Measurements from ENCODE around the gene ADAMTS17. TPM values are rescaled to one million over a fixed set of nuclear protein-coding genes. Genes with fewer than 3 reads are reported as not detected.

The ADAMTS17 gene
- polyA plus RNA-seq, 1 donor = 4.0 TPM

DNA sequence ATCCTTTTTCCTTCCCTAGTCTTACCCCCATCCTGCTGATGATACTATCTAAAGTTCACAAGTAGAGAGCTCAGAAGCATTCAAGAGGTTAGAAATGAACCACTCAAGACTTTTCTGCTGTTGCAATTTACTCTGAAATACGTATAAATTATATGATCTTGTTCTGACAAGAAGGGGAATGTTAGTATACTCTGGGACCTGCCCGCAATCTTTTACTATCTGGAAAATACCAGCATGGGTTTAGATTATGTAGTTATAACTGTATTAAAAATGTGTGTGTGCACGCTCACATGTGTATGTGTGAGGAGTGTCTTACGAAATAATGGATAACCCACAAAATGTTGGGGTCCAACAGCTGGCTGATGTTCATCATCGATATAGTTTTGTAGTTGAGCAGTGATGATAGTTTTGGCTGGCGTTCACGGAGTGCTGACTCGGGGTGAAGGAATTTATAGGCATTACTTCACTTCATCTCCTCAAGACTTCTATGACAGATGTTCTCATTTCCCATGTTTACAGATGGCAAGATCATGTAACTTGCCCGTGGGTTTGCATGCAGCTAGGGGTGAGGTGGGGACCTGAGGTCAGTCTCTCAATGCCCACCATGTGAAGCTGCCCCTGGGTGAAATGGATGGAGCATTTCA, 311.1 kb downstream of the ADAMTS17 start:
- DNase-seq (ENCODE audit: low read depth) = no peak

DNA sequence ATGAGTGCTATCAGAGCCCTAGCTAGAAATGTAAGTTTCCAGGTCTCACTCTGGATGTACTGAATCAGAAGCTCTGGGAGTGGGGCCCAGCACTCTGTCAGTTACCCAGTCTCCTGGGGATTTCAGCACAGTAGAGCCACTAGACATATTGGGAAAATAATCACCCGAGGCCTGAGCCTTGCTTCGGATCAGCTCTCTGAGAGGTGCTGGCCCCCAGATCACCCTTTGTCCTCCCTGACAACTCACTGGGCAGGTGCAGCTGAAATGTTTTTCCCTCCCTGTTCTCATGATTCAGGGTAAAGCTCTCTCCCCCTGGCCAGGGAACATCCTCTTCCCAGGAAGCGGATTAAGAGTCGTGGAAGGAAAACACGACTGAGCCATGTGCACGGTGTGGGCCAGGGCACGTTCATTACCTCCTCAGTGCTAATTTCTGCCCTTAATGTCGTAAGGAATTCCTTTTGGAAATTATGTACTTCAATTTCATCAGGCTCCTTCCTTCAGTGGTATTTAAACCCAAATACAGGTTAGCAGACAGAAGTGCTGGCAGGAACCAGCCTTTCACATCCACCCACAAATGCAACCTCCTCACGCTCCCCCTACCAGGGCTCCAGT, 311.8 kb downstream of the ADAMTS17 start:
- DNase-seq (ENCODE audit: low read depth) = no peak

DNA sequence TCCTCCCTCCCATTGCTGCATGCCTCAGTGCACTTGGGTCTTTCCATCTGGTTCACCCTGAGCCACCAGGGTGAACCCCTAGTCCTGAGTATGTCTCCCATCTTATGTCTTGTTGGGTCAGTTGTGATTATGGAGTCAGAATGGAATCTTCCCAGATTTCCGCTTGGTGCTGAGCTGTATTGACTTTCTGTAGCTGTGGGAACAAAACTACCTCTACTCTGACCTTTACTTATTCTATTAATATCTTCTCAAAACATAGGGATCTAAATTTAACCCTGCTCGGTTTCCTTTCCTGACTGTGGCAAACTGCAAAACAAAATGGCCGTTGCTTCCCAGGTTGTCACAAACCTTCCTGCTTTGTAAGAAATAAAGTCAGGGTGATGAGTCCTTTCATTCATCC, 312.7 kb downstream of the ADAMTS17 start:
- DNase-seq (ENCODE audit: low read depth) = no peak

DNA sequence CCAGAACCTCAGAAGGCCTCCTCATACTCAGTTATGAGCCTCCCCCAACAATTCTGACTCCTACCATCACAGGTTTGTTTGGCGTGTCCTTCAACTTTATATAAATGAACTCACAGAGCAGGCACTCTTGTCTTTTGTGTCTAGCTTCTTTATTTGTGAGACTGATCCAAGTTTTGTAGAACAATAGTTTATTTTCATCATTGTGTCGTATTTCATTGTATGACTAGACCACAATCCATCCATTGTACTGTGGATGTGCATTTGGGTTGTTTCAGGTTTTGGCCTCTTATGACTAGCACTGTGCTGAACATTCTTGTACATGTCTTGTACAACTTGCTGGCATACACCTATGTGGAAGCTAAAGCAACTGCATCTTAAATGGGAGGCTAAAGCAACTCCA, 315.7 kb downstream of the ADAMTS17 start:
- no peak for DNase-seq (ENCODE audit: low read depth)

DNA sequence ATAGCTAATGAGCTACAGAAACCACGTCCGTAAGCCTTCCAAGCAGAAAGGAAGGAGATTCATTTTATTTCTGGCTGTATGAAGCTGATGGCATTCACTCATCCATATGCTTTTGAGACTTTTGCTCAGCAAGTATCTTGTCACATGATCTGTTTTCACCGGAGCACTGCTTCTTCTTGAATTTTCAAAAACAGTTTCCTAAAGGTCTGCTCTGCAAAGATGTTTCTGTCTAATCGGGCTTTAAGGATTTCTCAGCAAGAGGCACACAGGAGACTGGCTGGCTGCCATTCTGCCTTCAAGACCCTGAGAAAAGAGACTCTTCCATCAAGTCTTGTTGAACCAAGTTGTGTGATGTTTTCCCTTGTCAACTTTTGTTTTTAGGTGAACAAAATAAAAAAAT, 319.0 kb downstream of the ADAMTS17 start:
- DNase-seq (ENCODE audit: low read depth) = no peak

DNA sequence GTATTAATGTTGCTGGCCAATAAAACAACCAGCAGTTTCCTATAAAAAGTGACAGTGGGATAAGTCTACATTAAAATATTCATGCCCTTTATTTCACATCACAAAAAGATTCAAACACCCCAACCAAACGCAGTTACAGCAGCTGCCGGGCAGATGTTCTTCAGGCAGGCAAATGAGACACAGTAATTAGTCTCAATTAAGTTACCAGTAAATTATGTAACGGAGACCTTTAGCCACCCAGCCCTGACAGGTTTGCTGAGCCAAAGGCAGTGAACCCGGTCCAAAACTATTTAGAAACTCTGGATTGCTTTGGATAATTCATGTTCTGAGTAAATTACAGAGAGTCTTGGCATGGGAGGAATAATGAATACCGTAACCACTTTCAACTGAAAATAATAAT, 319.4 kb downstream of the ADAMTS17 start:
- DNase-seq (ENCODE audit: low read depth) = no peak

DNA sequence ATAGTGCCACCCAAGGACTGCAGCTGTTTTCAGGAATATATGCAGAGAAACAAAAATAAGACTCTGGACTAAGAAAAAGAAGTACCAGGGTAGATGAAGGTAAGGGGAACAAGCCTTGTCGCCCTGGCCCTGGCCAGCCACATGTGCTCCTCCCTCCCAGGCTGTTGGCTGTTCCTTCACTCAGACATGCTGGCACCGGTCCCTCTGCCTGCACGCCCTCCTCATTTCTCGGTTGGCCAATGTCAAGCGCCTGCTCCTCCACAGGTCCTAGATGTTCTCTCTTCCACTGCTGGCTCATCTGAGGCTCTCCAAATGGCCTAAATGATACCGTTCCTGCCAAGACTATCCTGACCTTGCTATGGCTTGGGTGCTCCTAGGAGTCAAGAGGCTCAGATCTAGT, 320.1 kb downstream of the ADAMTS17 start:
- no peak for DNase-seq (ENCODE audit: low read depth)

DNA sequence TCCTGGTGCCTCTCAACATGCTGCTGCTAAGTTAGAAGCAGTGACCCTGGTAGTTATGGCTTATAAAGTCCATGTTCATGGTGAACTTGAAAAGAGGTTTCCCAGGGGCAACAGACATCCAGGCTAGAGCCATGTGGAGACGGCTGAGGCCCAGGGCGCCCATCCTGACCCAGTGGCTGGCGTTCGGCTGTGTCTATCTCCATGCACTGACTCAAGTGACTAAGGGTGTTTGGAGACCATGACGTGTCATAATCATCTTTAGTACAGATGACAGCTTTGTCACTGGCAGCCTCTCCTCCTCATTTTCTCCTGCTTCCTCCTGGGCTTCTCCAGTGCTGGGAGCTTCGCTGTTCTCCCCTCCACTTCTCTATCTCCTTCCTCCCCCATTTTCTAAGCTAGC, 321.2 kb downstream of the ADAMTS17 start:
- DNase-seq (ENCODE audit: low read depth) = no peak

DNA sequence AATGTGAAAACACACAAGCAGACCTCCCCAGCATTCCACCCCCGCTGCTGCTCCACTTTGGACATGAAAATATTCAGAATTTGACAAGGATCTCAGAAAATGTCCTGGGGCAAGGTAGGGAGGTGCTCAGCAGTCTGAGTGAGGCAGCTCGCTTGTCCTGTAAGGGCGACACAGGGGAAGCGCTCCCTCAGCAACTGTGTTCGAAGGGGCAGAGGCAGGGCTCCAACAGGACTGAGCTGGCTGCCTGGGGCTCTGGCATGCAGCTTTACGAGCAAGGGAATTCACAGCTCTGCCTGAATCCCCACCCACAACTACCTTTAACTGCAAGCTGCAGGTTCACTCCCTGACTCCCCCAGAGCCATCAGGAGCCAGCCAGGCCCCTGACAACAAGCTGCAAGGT, 321.6 kb downstream of the ADAMTS17 start:
- DNase-seq (ENCODE audit: low read depth) = no peak

DNA sequence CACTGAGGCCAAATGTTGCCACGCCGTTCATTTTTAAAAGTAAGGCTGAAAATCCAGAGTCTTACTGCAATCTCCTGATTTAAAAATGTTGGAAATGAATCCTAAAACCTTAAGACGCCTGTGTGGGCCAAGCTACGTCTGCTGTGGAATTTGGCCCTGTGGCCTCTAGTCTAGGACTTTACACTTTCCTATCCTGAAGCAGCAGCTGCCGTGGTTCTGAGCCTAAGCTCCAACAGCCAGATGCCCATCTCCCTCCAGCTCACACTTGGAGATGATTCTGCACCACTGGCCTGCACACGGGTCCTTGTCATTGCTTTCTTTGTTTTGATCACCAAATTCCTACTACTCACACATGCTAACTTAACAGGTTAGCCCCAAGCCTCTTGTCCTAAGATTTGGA, 322.2 kb downstream of the ADAMTS17 start:
- no peak for DNase-seq (ENCODE audit: low read depth)

DNA sequence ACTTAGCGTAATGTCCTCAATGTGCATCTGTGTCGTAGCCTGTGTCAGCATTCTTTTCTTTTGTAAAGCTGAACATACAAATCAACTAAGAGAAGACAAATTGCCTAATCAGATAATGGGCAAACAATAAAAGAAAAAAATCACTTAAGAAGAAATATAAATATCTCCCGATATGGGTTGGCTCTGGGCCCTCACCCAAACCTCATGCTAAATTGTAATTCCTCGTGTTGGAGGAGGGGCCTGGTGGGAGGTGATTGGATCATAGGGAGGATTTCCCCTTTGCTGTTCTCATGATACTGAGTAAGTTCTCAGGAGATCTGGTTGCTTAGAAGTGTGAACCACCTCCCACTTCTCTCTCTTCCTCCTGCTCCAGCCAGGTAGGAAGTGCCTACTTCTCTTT, 323.6 kb downstream of the ADAMTS17 start:
- no peak for DNase-seq (ENCODE audit: low read depth)

DNA sequence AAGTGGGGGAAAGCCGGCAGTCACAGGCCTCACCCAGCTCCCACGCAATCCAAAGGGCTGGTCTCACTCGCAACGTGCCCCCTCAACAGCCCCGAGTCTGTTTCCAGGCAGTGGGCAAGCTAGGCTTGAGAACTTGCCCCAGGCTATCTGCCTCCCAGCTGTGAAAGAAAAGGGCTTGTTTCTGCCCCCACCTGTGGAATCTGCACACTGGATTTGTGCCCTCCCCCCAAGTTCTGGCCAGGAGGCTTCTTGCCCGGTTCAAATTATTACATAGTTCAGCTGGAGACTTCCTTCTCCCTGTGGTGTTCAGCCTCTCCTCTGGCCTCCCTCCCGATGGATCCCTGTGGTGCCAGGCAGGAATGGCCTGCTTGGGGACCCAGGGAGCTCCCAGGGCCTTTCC, 324.6 kb downstream of the ADAMTS17 start:
- DNase-seq (ENCODE audit: low read depth) = no peak

DNA sequence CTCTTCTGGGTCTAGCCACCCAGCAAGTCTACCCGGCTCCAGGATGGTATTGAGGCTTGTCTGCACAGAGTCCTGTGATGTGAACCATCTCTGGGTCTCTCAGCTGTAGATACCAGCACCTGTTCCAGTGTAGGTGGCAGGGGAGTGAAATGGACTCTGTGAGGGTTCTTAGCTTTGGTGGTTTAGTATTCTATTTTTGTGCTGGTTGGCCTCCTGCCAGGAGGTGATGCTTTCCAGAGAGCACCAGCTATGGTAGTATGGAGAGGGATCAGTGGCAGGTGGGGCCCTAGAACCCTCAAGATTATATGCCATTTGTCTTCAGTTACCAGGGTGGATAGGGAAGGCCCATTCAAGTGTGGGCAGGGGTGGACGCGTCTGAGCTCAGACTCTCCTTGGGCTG, 325.1 kb downstream of the ADAMTS17 start:
- no peak for DNase-seq (ENCODE audit: low read depth)

DNA sequence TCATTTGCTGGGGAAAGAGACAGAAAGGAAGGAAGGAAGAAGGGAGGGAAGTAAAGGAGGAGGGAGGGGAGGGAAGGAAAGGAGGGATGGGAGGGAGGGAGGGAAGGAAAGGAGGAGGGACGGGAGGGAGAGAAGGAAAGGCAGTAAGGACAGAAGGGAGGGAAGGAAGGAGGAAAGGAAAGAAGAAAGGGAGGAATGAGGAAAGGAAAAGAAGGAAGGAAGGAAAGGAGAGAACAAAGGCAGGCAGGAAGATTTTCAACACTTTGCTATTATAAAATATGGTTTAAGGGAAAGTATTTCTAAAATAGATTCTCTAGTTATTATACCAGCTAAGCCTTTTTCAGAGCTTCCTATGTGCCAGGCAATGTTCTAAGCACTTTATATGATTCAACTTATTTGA, 330.5 kb downstream of the ADAMTS17 start:
- no peak for DNase-seq (ENCODE audit: low read depth)

DNA sequence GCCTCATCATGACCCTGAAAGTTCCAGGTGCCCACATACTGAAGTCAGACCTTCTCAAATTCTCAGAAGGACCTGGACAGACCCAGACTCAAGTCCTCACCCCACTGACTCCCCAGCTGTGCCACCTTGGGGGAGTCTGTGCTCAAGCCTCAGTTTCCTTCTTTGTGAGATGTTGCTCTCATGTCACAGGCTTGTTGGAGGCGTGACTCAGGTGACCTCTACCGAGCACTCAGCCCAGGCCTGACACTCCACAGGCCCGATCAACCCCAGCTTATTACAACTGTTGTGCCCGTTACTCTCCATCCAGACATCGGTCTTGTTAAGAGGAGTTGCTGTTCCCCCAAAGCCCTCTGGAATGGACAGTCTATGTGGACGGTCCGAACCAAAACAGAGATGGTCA, 332.4 kb downstream of the ADAMTS17 start:
- no peak for DNase-seq (ENCODE audit: low read depth)

DNA sequence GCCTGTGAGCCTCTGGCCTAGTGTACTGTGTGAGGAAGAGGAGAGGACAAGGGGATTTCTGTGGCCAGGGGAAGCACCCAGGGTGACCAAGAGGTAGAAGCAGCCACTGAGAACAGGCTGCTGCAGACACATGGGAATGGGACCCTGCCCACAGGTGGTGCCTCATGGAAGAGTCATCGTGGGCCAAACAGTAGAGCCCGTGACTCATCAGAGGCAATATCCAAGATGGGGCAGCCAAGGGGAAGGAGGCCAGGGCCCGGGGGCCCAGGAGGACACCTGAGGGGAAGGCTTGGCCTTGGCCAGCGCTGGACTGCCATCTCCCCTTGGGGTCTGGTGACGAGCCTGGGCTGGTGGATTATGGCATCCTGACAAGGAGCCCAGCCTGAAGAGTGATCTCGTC, 333.5 kb downstream of the ADAMTS17 start:
- no peak for DNase-seq (ENCODE audit: low read depth)

DNA sequence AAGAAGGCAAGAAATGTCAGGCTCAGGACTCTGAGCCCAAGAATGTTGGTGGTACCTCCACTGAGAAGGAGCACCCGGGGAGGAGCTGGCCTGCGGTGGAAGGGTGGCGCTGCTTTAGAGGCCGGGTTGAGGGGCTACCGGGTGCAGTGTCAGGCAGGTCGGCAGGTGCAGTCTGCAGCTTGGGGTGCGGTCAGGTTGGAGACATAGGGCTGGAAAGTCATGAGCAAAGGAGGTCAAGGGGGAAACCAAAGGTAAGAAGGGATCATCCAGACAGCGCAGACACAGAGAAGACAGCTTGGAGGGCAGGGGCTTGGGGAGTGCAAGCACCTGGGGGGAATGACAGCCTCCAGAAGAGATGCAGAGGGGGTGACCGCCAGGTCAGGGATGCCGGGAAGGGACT, 334.2 kb downstream of the ADAMTS17 start:
- DNase-seq (ENCODE audit: low read depth) = no peak

DNA sequence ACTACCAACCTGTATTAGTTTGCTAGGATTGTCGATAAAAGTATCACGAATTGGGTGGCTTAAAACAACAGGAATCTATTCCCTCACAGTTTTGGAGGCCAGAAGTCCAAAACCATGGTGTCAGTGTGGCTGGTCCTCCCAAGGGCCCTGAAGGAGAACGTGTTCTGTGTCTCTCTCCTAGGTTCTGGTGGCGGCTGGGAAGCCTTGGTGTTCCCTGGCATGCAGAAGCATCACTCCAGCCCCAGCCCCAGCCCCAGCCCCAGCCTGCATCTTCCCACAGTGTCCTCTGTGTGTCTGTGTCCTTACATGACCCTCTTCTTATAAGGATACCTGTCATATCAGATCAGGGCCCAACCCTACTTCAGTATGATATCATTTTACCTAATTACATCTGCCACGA, 336.1 kb downstream of the ADAMTS17 start:
- DNase-seq (ENCODE audit: low read depth) = no peak

DNA sequence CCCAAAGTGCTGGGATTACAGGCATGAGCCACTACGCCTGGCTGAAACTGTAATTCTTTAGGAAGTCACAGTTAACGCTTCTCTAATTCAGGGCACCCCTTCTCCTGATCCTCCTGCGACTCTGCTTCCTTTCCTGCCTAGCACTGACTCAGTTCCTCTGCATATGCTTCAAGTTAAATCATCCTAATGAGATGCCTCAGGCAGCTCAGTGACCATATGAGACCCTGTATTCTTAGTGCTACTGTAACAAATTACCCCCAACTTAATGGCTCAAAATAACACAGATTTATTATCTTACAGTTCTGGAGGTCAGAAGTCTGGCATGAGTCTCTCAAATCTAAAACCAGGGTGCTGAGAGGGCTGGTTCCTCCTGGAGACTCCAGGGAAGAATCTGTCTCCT, 336.8 kb downstream of the ADAMTS17 start:
- no peak for DNase-seq (ENCODE audit: low read depth)

DNA sequence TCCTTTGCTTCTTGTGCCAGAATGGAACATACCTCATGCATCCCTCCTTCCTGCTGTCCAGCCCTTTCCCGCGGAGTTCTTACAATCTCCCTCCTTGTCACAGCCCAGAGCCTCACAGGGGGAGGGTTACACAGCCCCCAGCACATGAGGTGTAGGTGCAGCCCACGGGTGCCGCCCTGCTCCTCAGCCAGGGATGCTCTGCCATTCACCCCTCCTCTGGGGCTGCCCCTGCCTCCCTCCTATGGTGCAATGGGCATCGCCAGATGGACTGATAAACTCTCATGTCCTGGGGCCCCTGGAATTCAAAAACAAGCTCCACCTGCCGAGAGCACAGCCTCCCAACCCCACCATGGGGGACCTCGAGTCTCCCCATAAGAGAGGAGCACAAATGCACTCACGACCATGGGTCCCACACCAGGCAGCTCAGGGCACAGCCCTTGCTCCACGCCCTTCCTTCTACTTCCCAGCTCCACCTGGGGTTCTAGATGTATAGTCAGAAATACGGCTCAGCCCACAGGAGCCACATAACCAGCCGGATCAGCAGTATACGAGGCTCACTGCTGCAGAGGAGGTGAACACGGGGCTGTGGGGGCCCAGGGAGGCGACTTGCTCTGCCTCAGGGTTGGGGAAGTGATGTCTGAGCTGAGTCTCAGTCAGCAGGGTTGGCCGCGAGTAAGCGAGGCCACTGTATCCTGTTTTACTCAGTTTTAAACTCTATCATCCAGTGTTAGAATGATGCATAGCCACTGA, 338.8 kb downstream of the ADAMTS17 start:
- no peak for DNase-seq (ENCODE audit: low read depth)

DNA sequence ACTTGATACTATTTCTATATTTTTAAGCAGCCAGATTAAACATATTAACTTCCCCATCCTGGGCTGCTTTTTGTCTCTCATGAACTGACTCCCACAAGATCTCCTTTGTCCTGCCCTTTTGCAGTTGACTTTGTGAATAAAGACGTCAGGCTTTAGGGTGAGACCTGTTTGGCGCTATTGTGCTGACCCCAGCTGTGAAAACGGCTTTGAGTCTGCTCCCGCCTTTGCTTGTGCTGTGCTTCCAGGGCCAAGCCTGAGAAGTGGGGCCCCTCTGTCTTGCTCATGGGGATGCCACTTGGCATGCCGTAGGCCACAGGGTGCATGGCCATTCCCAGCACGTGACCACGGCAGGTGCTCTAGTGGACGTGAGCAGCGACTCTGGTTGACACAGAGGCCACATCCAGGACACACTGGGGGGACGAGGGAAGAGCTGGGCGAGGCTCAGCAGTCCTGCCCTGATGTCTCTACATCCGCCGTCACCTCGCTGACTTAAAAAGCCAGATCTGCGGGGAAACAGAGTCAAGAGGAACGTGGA, 339.6 kb downstream of the ADAMTS17 start:
- no peak for DNase-seq (ENCODE audit: low read depth)

DNA sequence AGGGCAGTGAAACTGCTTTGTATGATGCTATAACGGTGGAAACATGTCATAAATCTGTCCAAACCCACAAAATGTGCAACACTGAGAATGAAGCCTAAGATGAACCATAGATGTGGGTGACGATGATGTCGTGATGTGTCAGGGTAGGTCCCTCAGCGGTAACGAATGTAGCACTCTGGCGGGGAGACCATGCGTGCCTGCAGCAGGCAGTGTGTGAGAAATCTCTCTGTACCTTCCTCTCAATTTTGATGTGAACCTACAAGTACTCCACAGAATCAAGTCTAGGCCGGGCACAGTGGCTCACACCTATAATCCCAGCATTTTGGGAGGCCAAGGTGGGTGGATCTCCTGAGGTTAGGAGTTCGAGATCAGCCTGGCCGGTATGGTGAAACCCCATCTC, 340.4 kb downstream of the ADAMTS17 start:
- DNase-seq (ENCODE audit: low read depth) = no peak

All from forelimb muscle (tissue), 1 donor.